Glutamatergic neuron (in vitro differentiated cells): Measurements from ENCODE around the gene CEP95. TPM values are rescaled to one million over a fixed set of nuclear protein-coding genes. Genes with fewer than 3 reads are reported as not detected.

ENCODE experiments used
- DNase-seq: peaks from one replicate; pipeline ENCODE4 v3.0.0; 2022
- H3K27ac Mint-ChIP-seq: one replicate; pipeline ENCODE4 v1.8.0; 2020; ENCODE audit warnings: mild to moderate bottlenecking, mixed read lengths, inconsistent platforms; ENCODE audit not compliant: unreplicated experiment
- H3K27me3 Mint-ChIP-seq: one replicate; pipeline ENCODE4 v1.8.0; 2020; ENCODE audit warnings: mild to moderate bottlenecking, moderate library complexity, mixed read lengths, inconsistent platforms; ENCODE audit not compliant: unreplicated experiment
- H3K36me3 Mint-ChIP-seq: one replicate; pipeline ENCODE4 v1.8.0; 2020; ENCODE audit warnings: mild to moderate bottlenecking, mixed read lengths, inconsistent platforms; ENCODE audit not compliant: unreplicated experiment
- H3K4me1 Mint-ChIP-seq: one replicate; pipeline ENCODE4 v1.8.0; 2020; ENCODE audit warnings: mild to moderate bottlenecking, low read depth, mixed read lengths, inconsistent platforms; ENCODE audit not compliant: unreplicated experiment
- H3K4me3 Mint-ChIP-seq: one replicate; pipeline ENCODE4 v1.8.0; 2020; ENCODE audit warnings: mild to moderate bottlenecking, mixed read lengths, inconsistent platforms; ENCODE audit not compliant: unreplicated experiment
- H3K9me3 Mint-ChIP-seq: one replicate; pipeline ENCODE4 v1.8.0; 2020; ENCODE audit warnings: mild to moderate bottlenecking, moderate library complexity, mixed read lengths, inconsistent platforms; ENCODE audit not compliant: unreplicated experiment
- CTCF ChIP-seq: fragments of 200-600 bp; sonication (generic); IDR thresholded peaks from one replicate; pipeline ENCODE4 v1.5.0; 2021; ENCODE audit not compliant: partially characterized antibody, unreplicated experiment
- total RNA-seq: library from RNA; stranded (reverse); fragmentation: NEBNext Ultra II Directional; extraction: Animal tissue kit (Norgen Biotek cat#: 25700); gene quantifications from one replicate; pipeline ENCODE4 v1.2.1, GENCODE V29; 2021; ENCODE audit not compliant: unreplicated experiment

The CEP95 gene
- total RNA-seq, 1 donor from 2014 or later: 120 TPM

- peaks cover 38% of the 10 kb centered on the region for H3K4me1 Mint-ChIP-seq
- H3K27me3 Mint-ChIP-seq: peaks cover 10% of the 10 kb centered on the region
- peaks cover 16% of the 10 kb centered on the region for H3K9me3 Mint-ChIP-seq
- peaks cover 4% of the 10 kb centered on the region for H3K36me3 Mint-ChIP-seq
- H3K4me3 Mint-ChIP-seq: peak overlapping the region; percentile 7
- DNase-seq: no peak
- TF ChIP-seq CTCF: no peak
- H3K27ac Mint-ChIP-seq: peak overlapping the region; percentile 43
Measured at GRCh38 chr17:64499805-64500486, 6.8 kb upstream of the CEP95 start.

GRCh38 chr17:64500487-64500859, 6.3 kb upstream of the CEP95 start:
- peaks cover 7% of the 10 kb centered on the region for H3K36me3 Mint-ChIP-seq
- peaks cover 14% of the 10 kb centered on the region for H3K27me3 Mint-ChIP-seq
- H3K4me1 Mint-ChIP-seq: peaks cover 39% of the 10 kb centered on the region
- no peak overlapping the region for H3K27ac Mint-ChIP-seq
- H3K9me3 Mint-ChIP-seq: peaks cover 20% of the 10 kb centered on the region
- DNase-seq: no peak
- H3K4me3 Mint-ChIP-seq: peak overlapping the region; percentile 9
- TF ChIP-seq CTCF: no peak

GRCh38 chr17:64500862-64501765, 5.7 kb upstream of the CEP95 start:
- H3K4me3 Mint-ChIP-seq: peak overlapping the region; percentile 9
- DNase-seq: no peak
- H3K27ac Mint-ChIP-seq: no peak overlapping the region
- peaks cover 20% of the 10 kb centered on the region for H3K27me3 Mint-ChIP-seq
- no peak for TF ChIP-seq CTCF
- peaks cover 11% of the 10 kb centered on the region for H3K36me3 Mint-ChIP-seq
- H3K9me3 Mint-ChIP-seq: peaks cover 22% of the 10 kb centered on the region
- H3K4me1 Mint-ChIP-seq: peaks cover 36% of the 10 kb centered on the region

GRCh38 chr17:64502021-64502420, 4.8 kb upstream of the CEP95 start:
- peaks cover 35% of the 10 kb centered on the region for H3K4me1 Mint-ChIP-seq
- peaks cover 23% of the 10 kb centered on the region for H3K27me3 Mint-ChIP-seq
- no peak for DNase-seq
- peaks cover 27% of the 10 kb centered on the region for H3K9me3 Mint-ChIP-seq
- no peak overlapping the region for H3K27ac Mint-ChIP-seq
- TF ChIP-seq CTCF: no peak
- H3K36me3 Mint-ChIP-seq: peaks cover 11% of the 10 kb centered on the region
- H3K4me3 Mint-ChIP-seq: peak overlapping the region; percentile 24

GRCh38 chr17:64502809-64503208, 4.0 kb upstream of the CEP95 start:
- DNase-seq: no peak
- peaks cover 35% of the 10 kb centered on the region for H3K4me1 Mint-ChIP-seq
- H3K27ac Mint-ChIP-seq: no peak overlapping the region
- peaks cover 30% of the 10 kb centered on the region for H3K9me3 Mint-ChIP-seq
- peaks cover 29% of the 10 kb centered on the region for H3K27me3 Mint-ChIP-seq
- peaks cover 11% of the 10 kb centered on the region for H3K36me3 Mint-ChIP-seq
- no peak for TF ChIP-seq CTCF
- H3K4me3 Mint-ChIP-seq: peak overlapping the region; percentile 71
